CD4-positive, alpha-beta T cell treated with Interleukin-2 at 100 ng/mL for 4 hours (primary cell): ENCODE measurements around the gene C20orf173.
"Not testable (repeated sequence)": the region's sequence is repeated elsewhere in the genome, so short reads cannot be mapped to it uniquely, and the experiment has no call there.

Experiments
- DNase-seq: peaks from one replicate; pipeline ENCODE4 v3.0.0-alpha.2; 2020; ENCODE audit warnings: low spot score

Gene C20orf173

GRCh38 chr20:35529552-35529951, at the start of gene C20orf173:
C20orf173 (minus strand) TSS chr20:35529652; CDS start chr20:35529373, 279 bp downstream.
- no peak for DNase-seq

- no peak for DNase-seq
Measured at GRCh38 chr20:35579196-35579595, 49.7 kb upstream of the C20orf173 start.

GRCh38 chr20:35578469-35578868, 49.0 kb upstream of the C20orf173 start:
- no peak for DNase-seq

GRCh38 chr20:35576816-35577215, 47.4 kb upstream of the C20orf173 start:
- no peak for DNase-seq

- DNase-seq: no peak
Measured at GRCh38 chr20:35575958-35576357, 46.5 kb upstream of the C20orf173 start.

- no peak for DNase-seq
Measured at GRCh38 chr20:35572838-35573237, 43.4 kb upstream of the C20orf173 start.

- DNase-seq: no peak
Measured at GRCh38 chr20:35571555-35571954, 42.1 kb upstream of the C20orf173 start.

GRCh38 chr20:35568645-35569044, 39.2 kb upstream of the C20orf173 start:
- no peak for DNase-seq

- no peak for DNase-seq
Measured at GRCh38 chr20:35564905-35565304, 35.5 kb upstream of the C20orf173 start.

- no peak for DNase-seq
Measured at GRCh38 chr20:35563834-35564233, 34.4 kb upstream of the C20orf173 start.

GRCh38 chr20:35562541-35563110, 33.2 kb upstream of the C20orf173 start:
- no peak for DNase-seq

GRCh38 chr20:35561671-35562070, 32.2 kb upstream of the C20orf173 start:
- DNase-seq: no peak

GRCh38 chr20:35561268-35561667, 31.8 kb upstream of the C20orf173 start:
- DNase-seq: peak; percentile 10

- DNase-seq: no peak
Measured at GRCh38 chr20:35560541-35560940, 31.1 kb upstream of the C20orf173 start.

GRCh38 chr20:35560105-35560511, 30.7 kb upstream of the C20orf173 start:
- no peak for DNase-seq

- DNase-seq: no peak
Measured at GRCh38 chr20:35559042-35559693, 29.7 kb upstream of the C20orf173 start.

GRCh38 chr20:35558451-35558850, 29.0 kb upstream of the C20orf173 start:
- DNase-seq: no peak

GRCh38 chr20:35556871-35557270, 27.4 kb upstream of the C20orf173 start:
- no peak for DNase-seq

- DNase-seq: no peak
Measured at GRCh38 chr20:35555951-35556645, 26.6 kb upstream of the C20orf173 start.

GRCh38 chr20:35555461-35555860, 26.0 kb upstream of the C20orf173 start:
- DNase-seq: not testable (repeated sequence)

- no peak for DNase-seq
Measured at GRCh38 chr20:35552914-35553313, 23.5 kb upstream of the C20orf173 start.

- DNase-seq: no peak
Measured at GRCh38 chr20:35551503-35551902, 22.1 kb upstream of the C20orf173 start.

- no peak for DNase-seq
Measured at GRCh38 chr20:35547329-35547728, 17.9 kb upstream of the C20orf173 start.
